Sigmoid colon (tissue), 7 donors: ENCODE measurements around the gene DYNC1I1. TPM values are rescaled to one million over a fixed set of nuclear protein-coding genes. Genes with fewer than 3 reads are reported as not detected.

Experiments used
- DNase-seq: peaks from one replicate; pipeline ENCODE4 v3.0.0-alpha.2; 2019
- H3K27ac ChIP-seq, 4 donors: fragments of 200-600 bp; sonication (generic); one replicate each; pipeline ENCODE4 v1.5.1; 2016 to 2019; ENCODE audit warnings: mild to moderate bottlenecking in 1 of 4
- H3K27me3 ChIP-seq, 3 donors: fragments of 200-600 bp; sonication (generic); one replicate each; pipeline ENCODE4 v1.5.1; 2019; ENCODE audit warnings: mild to moderate bottlenecking in 1 of 3
- H3K36me3 ChIP-seq, 4 donors: fragments of 200-600 bp; sonication (generic); one replicate each; pipeline ENCODE4 v1.5.1; 2016 to 2019
- H3K4me1 ChIP-seq, 4 donors: fragments of 200-600 bp; sonication (generic); one replicate each; pipeline ENCODE4 v1.5.1; 2017 to 2019
- H3K4me3 ChIP-seq, 4 donors: fragments of 200-600 bp; sonication (generic); one replicate each; pipeline ENCODE4 v1.5.1; 2017 to 2019; ENCODE audit warnings: mild to moderate bottlenecking in 2 of 4, moderate library complexity in 1 of 4
- H3K9me3 ChIP-seq, 4 donors: fragments of 200-600 bp in 3 of 4; sonication (generic) in 3 of 4; one replicate each; pipeline versions ENCODE4 v1.5.1 to v1.6.1; 2013 to 2019
- CTCF ChIP-seq, 4 experiments: fragments of 450-650 bp in 3 of 4; fragments of 200-600 bp in 1 of 4; IDR thresholded peaks; one replicate each; pipeline ENCODE4 v1.5.1; 2016 to 2019; ENCODE audit warnings: antibody characterized with exemption in 4 of 4, mild to moderate bottlenecking in 3 of 4, moderate library complexity in 2 of 4
- EP300 ChIP-seq, 4 donors: sonication (generic); formaldehyde crosslinking; IDR thresholded peaks; one replicate each; pipeline ENCODE4 v1.6.1; 2017; ENCODE audit warnings: antibody characterized with exemption in 4 of 4
- POLR2A ChIP-seq, 2 donors: fragments of 450-650 bp; IDR thresholded peaks; one replicate each; pipeline ENCODE4 v1.6.1; 2016; ENCODE audit warnings: antibody characterized with exemption in 2 of 2, mild to moderate bottlenecking in 2 of 2, moderate library complexity in 2 of 2
- POLR2AphosphoS5 ChIP-seq, 4 donors: sonication (generic); formaldehyde crosslinking; IDR thresholded peaks; one replicate each; pipeline ENCODE4 v1.6.1; 2017; ENCODE audit warnings: antibody characterized with exemption in 4 of 4
- WGBS, 2 donors: extraction: QIAGEN DNeasy Blood & Tissue Kit; methylation state at CpG; one replicate each; pipeline ENCODE4 v1.1.7; 2013; 5-methylcytosine and 5-hydroxymethylcytosine counted together
- intact Hi-C: fragments of 100-400 bp; cut with DNase I; formaldehyde crosslinking; loops from one replicate; pipeline ENCODE4 v1.15.1; 2023
- polyA plus RNA-seq, 3 donors: library from polyadenylated mRNA; stranded (reverse); fragments of 200-250 nt; gene quantifications; one replicate each; pipeline ENCODE4 v1.2.3, GENCODE V29; 2013
- total RNA-seq, 4 donors: library from RNA; depleted of rRNA; stranded (reverse); fragments of >200 nt; gene quantifications; one replicate each; pipeline ENCODE4 v1.1.0, GENCODE V29; 2016
- donor health status: healthy with polysubstance abuse.
- donor health status: Bipolar disorder and iron deficiency.
- donor health status: healthy.

DYNC1I1 gene
- total and polyA plus RNA-seq, 7 donors: 0.92 to 65.2 (median 45.1) TPM; not detected in 1

DNA sequence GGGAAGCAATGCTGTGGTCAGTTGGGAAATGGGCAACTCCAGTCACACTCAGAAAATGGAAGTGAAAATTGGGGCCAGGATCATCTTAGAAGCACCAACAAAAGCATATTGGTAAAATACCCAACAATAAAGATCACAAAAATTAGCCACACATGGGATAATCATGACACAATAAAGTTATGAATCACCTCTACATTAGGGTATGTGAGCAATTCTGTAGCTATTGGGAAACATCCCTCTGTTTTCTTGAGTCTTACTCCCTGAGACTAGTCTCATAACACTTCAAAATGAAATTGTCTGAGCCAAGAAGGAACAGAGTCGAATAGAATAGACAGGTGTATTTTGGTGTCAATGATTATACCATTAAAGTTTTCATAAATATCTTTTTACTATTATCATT is 178.3 kb downstream of the DYNC1I1 start:
- no peak for DNase-seq
- no peak overlapping the region for H3K27ac ChIP-seq
- no peak overlapping the region for H3K4me3 ChIP-seq
- H3K27me3 ChIP-seq: no peaks in the 10 kb centered on the region
- no peaks in the 10 kb centered on the region for H3K4me1 ChIP-seq
- WGBS, 2 donors: 91 to 93% methylated on average over 1 of the region's 1 CpG
- no peaks in the 10 kb centered on the region for H3K36me3 ChIP-seq
- intact Hi-C loops: no loop called here
- H3K9me3 ChIP-seq: no peaks in the 10 kb centered on the region
- TF ChIP-seq POLR2A (IDR thresholded peaks at IDR 0.05) (no peak), POLR2AphosphoS5 (IDR thresholded peaks at IDR 0.05) (no peak), CTCF (IDR thresholded peaks at IDR 0.05) (no peak), EP300 (IDR thresholded peaks at IDR 0.05) (no peak)

DNA sequence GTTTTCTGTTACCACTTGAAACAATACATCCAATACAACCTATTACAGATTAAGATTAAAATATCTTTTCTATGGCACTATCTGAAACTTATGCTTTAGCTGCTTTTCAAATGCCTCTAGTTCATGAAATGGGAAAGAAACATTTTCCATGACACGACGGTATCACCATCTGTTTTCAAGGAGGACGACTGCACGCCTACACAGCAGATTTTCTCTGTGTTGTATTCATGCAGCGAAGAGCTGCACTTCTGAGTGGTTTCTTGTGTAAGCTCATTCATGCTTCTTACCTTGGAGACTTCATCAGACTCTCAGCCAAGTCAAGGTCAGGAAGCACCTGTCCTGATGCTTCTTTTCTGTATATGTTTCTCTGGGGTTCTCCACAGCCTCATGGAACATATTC is 179.2 kb downstream of the DYNC1I1 start:
- no peaks in the 10 kb centered on the region for H3K9me3 ChIP-seq
- DNase-seq: no peak
- no peaks in the 10 kb centered on the region for H3K36me3 ChIP-seq
- H3K4me1 ChIP-seq: no peaks in the 10 kb centered on the region
- H3K27ac ChIP-seq: no peak overlapping the region
- 90% methylated on average over 5 of the region's 5 CpGs for WGBS, 2 donors
- H3K27me3 ChIP-seq: no peaks in the 10 kb centered on the region
- intact Hi-C loops: no loop called here
- TF ChIP-seq POLR2A (IDR thresholded peaks at IDR 0.05) (no peak), POLR2AphosphoS5 (IDR thresholded peaks at IDR 0.05) (no peak), CTCF (IDR thresholded peaks at IDR 0.05) (no peak), EP300 (IDR thresholded peaks at IDR 0.05) (no peak)
- H3K4me3 ChIP-seq: no peak overlapping the region

GRCh38 chr7:95951997-95952795 is 179.8 kb downstream of the DYNC1I1 start:
- Histone ChIP-seq H3K36me3 (no peaks in the 10 kb centered on the region), H3K4me1 (no peaks in the 10 kb centered on the region)

GRCh38 chr7:95952851-95953250 is 180.5 kb downstream of the DYNC1I1 start:
- Histone ChIP-seq H3K27ac (no peak overlapping the region), H3K4me3 (no peak overlapping the region), H3K36me3 (no peaks in the 10 kb centered on the region), H3K27me3 (no peaks in the 10 kb centered on the region), H3K9me3 (no peaks in the 10 kb centered on the region), H3K4me1 (no peaks in the 10 kb centered on the region)
- 16 to 65% methylated on average over 1 of the region's 1 CpG for WGBS, 2 donors
- intact Hi-C loops: no loop called here
- DNase-seq: no peak
- TF ChIP-seq EP300 (IDR thresholded peaks at IDR 0.05) (no peak), POLR2A (IDR thresholded peaks at IDR 0.05) (no peak), CTCF (IDR thresholded peaks at IDR 0.05) (no peak), POLR2AphosphoS5 (IDR thresholded peaks at IDR 0.05) (no peak)

More at GRCh38 chr7:95951997-95952795, 179.8 kb downstream of the DYNC1I1 start:
- Histone ChIP-seq H3K9me3 (no peaks in the 10 kb centered on the region), H3K27me3 (no peaks in the 10 kb centered on the region), H3K4me3 (no peak overlapping the region), H3K27ac (no peak overlapping the region)
- no peak for DNase-seq
- intact Hi-C loops: no loop called here
- WGBS, 2 donors: 78 to 82% methylated on average over 8 of the region's 8 CpGs
- TF ChIP-seq POLR2AphosphoS5 (IDR thresholded peaks at IDR 0.05): no peak
- no peak for TF ChIP-seq CTCF (IDR thresholded peaks at IDR 0.05)
- no peak for TF ChIP-seq POLR2A (IDR thresholded peaks at IDR 0.05)
- TF ChIP-seq EP300 (IDR thresholded peaks at IDR 0.05): no peak

- H3K36me3 ChIP-seq: no peaks in the 10 kb centered on the region
- peaks cover 0 to 7% (median 3%) of the 10 kb centered on the region in 4 donors for H3K4me1 ChIP-seq
- no peak for DNase-seq
- no peaks in the 10 kb centered on the region for H3K9me3 ChIP-seq
- intact Hi-C loops: no loop called here
- TF ChIP-seq CTCF (IDR thresholded peaks at IDR 0.05) (no peak), POLR2AphosphoS5 (IDR thresholded peaks at IDR 0.05) (no peak), EP300 (IDR thresholded peaks at IDR 0.05) (no peak), POLR2A (IDR thresholded peaks at IDR 0.05) (no peak)
- no peaks in the 10 kb centered on the region for H3K27me3 ChIP-seq
- H3K4me3 ChIP-seq: no peak overlapping the region
- H3K27ac ChIP-seq: no peak overlapping the region
Observed at GRCh38 chr7:95955748-95956147, 183.4 kb downstream of the DYNC1I1 start.
